Breast epithelium (tissue), 4 donors: ENCODE measurements around the gene BTBD19. TPM values are rescaled to one million over a fixed set of nuclear protein-coding genes. Genes with fewer than 3 reads are reported as not detected.
"Not testable (repeated sequence)": the region's sequence is repeated elsewhere in the genome, so short reads cannot be mapped to it uniquely, and the experiment has no call there.

ENCODE experiments used
- DNase-seq, 2 donors: peaks; one replicate each; pipeline ENCODE4 v3.0.0-alpha.2; 2019; ENCODE audit warnings: low spot score in 2 of 2
- H3K27ac ChIP-seq, 2 donors: fragments of 200-600 bp; sonication (generic) in 1 of 2; one replicate each; pipeline ENCODE4 v1.5.1; 2016 to 2019; ENCODE audit warnings: mild to moderate bottlenecking in 1 of 2
- H3K27me3 ChIP-seq, 2 donors: fragments of 200-600 bp; sonication (generic) in 1 of 2; one replicate each; pipeline versions ENCODE4 v1.5.1 to v1.6.0; 2017 to 2019; ENCODE audit warnings: control low read depth in 1 of 2, mild to moderate bottlenecking in 1 of 2
- H3K36me3 ChIP-seq: fragments of 200-600 bp; one replicate; pipeline ENCODE4 v1.5.1; 2019
- H3K4me1 ChIP-seq, 2 donors: fragments of 200-600 bp; sonication (generic); one replicate each; pipeline ENCODE4 v1.5.1; 2016 to 2019; ENCODE audit warnings: control low read depth in 1 of 2
- H3K4me3 ChIP-seq, 3 donors: fragments of 200-600 bp; sonication (generic); 1 replicate in 2 of 3; 2 replicates in 1 of 3; pipeline ENCODE4 v1.5.1; 2016 to 2019; ENCODE audit warnings: mild to moderate bottlenecking in 3 of 3, moderate library complexity in 2 of 3
- H3K9me3 ChIP-seq, 2 donors: fragments of 200-600 bp; sonication (generic) in 1 of 2; one replicate each; pipeline ENCODE4 v1.5.1; 2016 to 2019; ENCODE audit warnings: control low read depth in 1 of 2
- CTCF ChIP-seq, 3 donors: fragments of 450-650 bp; IDR thresholded peaks; one replicate each; pipeline ENCODE4 v1.5.1; 2016 to 2017; ENCODE audit warnings: antibody characterized with exemption in 3 of 3, mild to moderate bottlenecking in 3 of 3, moderate library complexity in 3 of 3
- POLR2A ChIP-seq: fragments of 450-650 bp; IDR thresholded peaks from one replicate; pipeline ENCODE4 v1.6.1; 2016; ENCODE audit warnings: antibody characterized with exemption, mild to moderate bottlenecking, moderate library complexity
- POLR2AphosphoS5 ChIP-seq, 3 donors: sonication (generic); formaldehyde crosslinking; IDR thresholded peaks; one replicate each; pipeline ENCODE4 v1.6.1; 2017; ENCODE audit warnings: antibody characterized with exemption in 3 of 3
- intact Hi-C: fragments of 100-400 bp; cut with DNase I; formaldehyde crosslinking; loops from one replicate; pipeline ENCODE4 v1.15.1; 2023; ENCODE audit warnings: low total_unique reads
- total RNA-seq, 3 donors: library from RNA; depleted of rRNA; stranded (reverse); fragments of >200 nt; gene quantifications; one replicate each; pipeline ENCODE4 v1.1.0, GENCODE V29; 2016

The BTBD19 gene
- total RNA-seq, 3 donors from 2014 or later = 3.8 to 7.0 (median 6.9) TPM

GRCh38 chr1:44832056-44832705 lies 23.9 kb downstream of the BTBD19 start:
- no peaks in the 10 kb centered on the region for H3K27me3 ChIP-seq
- H3K4me1 ChIP-seq = no peaks in the 10 kb centered on the region
- H3K36me3 ChIP-seq = no peaks in the 10 kb centered on the region
- intact Hi-C loops = no loop called here
- H3K27ac ChIP-seq = peak overlapping the region in 1 of 2 donors; percentile 21
- H3K9me3 ChIP-seq = no peaks in the 10 kb centered on the region
- DNase-seq = no peak
- H3K4me3 ChIP-seq = no peak overlapping the region
- TF ChIP-seq POLR2AphosphoS5 (IDR thresholded peaks at IDR 0.05) = no peak
- TF ChIP-seq POLR2A = no peak
- no peak for TF ChIP-seq CTCF (IDR thresholded peaks at IDR 0.05)

DNA sequence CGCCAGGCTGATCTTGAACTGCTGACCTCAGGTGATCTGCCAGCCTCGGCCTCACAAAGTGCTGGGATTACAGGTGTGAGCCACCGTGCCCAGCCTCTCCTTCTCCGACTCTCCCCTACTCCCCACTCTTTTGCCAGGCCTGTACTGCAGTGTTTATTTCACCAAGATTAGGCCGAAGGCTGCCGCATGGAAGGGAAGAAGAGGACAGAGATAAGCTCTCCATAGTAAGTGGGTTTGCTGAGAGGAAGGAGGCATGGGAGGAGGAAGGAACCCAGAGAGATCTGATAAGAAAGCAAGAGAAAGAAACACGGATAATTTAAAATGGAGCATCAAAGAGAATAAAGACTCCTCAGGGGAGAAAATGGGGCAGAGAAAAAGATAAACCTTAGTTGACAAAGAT lies 26.0 kb downstream of the BTBD19 start:
- no peak for TF ChIP-seq CTCF (IDR thresholded peaks at IDR 0.05)
- no peak for TF ChIP-seq POLR2A
- no peak for TF ChIP-seq POLR2AphosphoS5 (IDR thresholded peaks at IDR 0.05)
- intact Hi-C loops = no loop called here
- Histone ChIP-seq H3K4me3 (no peak overlapping the region), H3K9me3 (no peaks in the 10 kb centered on the region), H3K4me1 (no peaks in the 10 kb centered on the region), H3K27ac (no peak overlapping the region), H3K36me3 (no peaks in the 10 kb centered on the region), H3K27me3 (no peaks in the 10 kb centered on the region)
- DNase-seq = no peak

DNA sequence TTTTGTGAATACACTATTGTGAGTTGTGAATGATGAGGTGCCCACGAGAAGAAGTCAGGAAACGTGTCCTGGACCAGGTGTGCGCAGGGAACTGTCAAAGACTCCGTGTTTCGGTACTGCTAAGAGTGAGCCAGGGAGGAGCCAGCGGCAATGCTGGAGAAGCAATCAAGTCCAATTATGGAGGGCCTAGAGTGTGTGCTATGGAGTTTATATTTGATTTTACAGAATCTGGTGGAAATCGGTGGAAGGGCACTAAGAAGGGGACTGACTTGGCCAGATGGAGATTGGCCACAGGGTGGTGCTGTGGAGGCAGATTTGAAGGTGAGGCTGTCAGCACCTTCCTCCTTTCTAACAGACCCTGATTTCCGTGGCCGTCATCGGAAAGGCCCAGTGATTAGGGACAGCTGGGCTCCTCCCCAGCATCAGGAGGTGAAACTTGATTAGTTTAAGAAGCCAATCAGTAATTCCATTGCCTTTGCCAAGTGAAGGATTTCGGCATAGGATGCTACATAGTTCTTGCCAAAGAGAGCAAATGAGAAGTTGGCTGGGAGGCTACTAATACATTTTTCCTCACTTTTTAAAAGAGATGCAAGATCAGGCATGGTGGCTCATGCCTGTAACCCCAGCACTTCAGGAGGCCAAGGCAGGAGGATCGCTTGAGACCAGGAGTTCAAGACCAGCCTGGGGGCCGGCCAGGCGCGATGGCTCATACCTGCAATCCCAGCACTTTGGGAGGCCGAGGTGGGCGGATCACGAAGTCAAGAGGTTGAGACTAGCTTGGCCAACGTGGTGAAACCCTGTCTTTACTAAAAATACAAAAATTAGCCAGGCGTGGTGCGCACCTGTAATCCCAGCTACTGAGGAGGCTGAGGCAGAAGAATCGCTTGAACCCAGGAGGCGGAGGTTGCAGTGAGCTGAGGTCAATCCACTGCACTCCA lies 27.7 kb downstream of the BTBD19 start:
- Histone ChIP-seq H3K27ac (peak overlapping the region in 1 of 2 donors; percentile 16), H3K27me3 (no peaks in the 10 kb centered on the region), H3K9me3 (no peaks in the 10 kb centered on the region), H3K4me1 (no peaks in the 10 kb centered on the region), H3K36me3 (no peaks in the 10 kb centered on the region), H3K4me3 (no peak overlapping the region)
- peak; percentile 69 to 82 for DNase-seq
- intact Hi-C loops = no loop called here
- peak; percentile 64 to 87 (median 82) for TF ChIP-seq CTCF (IDR thresholded peaks at IDR 0.05)
- no peak for TF ChIP-seq POLR2A
- TF ChIP-seq POLR2AphosphoS5 (IDR thresholded peaks at IDR 0.05) = peak in 1 of 3 donors; percentile 18

DNA sequence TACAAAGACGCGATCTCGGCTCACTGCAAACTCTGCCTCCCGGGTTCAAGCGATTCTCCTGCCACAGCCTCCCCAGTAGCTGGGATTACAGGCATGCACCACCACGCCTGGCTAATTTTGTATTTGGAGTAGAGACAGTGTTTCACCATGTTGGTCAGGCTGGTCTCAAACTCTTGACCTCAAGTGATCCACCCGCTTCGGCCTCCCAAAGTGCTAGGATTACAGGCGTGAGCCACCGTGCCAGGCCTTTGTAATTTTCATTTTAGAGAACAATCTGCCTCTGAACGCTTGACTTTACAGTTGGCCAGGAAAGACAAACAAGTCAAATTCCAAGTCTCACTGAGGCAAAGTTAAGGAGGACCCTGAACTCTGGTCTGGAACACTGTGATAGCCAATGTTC lies 30.0 kb downstream of the BTBD19 start:
- H3K27me3 ChIP-seq, H3K9me3 ChIP-seq, DNase-seq, H3K27ac ChIP-seq, intact Hi-C loops, H3K36me3 ChIP-seq, H3K4me3 ChIP-seq, H3K4me1 ChIP-seq: not testable (repeated sequence)

DNA sequence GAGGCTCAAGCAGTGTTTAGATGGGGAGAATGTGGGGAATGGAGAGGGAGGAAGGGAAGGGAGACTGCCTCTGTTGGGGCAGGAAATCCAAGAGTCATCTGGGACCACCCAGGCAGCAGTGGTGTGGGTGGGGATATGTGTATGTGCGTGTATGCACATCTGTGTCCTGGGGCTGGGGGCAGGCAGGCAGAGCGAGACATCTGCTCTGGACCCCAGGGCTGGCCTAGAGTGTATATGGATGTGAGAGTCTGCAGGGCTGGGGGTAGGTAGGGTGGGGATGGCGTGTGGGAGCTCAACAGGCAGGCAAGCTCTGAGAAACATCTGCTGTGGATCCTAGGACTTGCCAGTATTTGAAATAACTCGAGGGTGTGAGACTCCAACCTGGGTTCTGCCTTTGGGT lies 31.3 kb downstream of the BTBD19 start:
- Histone ChIP-seq H3K27ac (peak overlapping the region in 1 of 2 donors; percentile 45), H3K27me3 (no peaks in the 10 kb centered on the region), H3K9me3 (no peaks in the 10 kb centered on the region), H3K4me1 (no peaks in the 10 kb centered on the region), H3K4me3 (no peak overlapping the region), H3K36me3 (no peaks in the 10 kb centered on the region)
- TF ChIP-seq POLR2AphosphoS5 (IDR thresholded peaks at IDR 0.05) (no peak), POLR2A (no peak), CTCF (IDR thresholded peaks at IDR 0.05) (no peak)
- intact Hi-C loops = no loop called here
- DNase-seq = no peak
